Right lobe of liver (tissue), 4 donors: ENCODE data around the gene PEX6.

Experiments
- CTCF ChIP-seq, 4 donors: fragments of 200-600 bp in 3 of 4; fragments of 450-650 bp in 1 of 4; IDR thresholded peaks; one replicate each; pipeline versions ENCODE4 v1.5.1 to v1.8.0; 2016 to 2022; ENCODE audit warnings: antibody characterized with exemption in 4 of 4, mild to moderate bottlenecking in 2 of 4
- POLR2A ChIP-seq: fragments of 450-650 bp; IDR thresholded peaks from one replicate; pipeline ENCODE4 v1.6.1; 2017; ENCODE audit warnings: antibody characterized with exemption, mild to moderate bottlenecking
- donor health status: DM: no; HTN: no; CAD: no.
- donor health status: DM: no; HTN: no; CAD: no.
- donor health status: DM: no; HTN: yes; CAD: no.

GRCh38 chr6:43005844-43006243, 26.9 kb upstream of the PEX6 start:
- no peak for TF ChIP-seq CTCF (IDR thresholded peaks at IDR 0.05)
- TF ChIP-seq POLR2A, result no peak
